HG02571 (cell line): ENCODE results near the gene B4GALT4.
"Not testable (repeated sequence)": the region's sequence is repeated elsewhere in the genome, so short reads cannot be mapped to it uniquely, and the experiment has no call there.

Source experiments
- ATAC-seq: cut with Tn5 transposase; IDR thresholded peaks from one replicate; pipeline ENCODE4 v1.9.1; 2021; ENCODE audit warnings: mild to moderate bottlenecking, moderate library complexity; ENCODE audit not compliant: unreplicated experiment

B4GALT4 gene

GRCh38 chr3:119240591-119241434, at the start of gene B4GALT4:
TSS of gene B4GALT4 (minus strand) at chr3:119240878. CDS start at chr3:119230099, 10,779 bp downstream.
- peak; percentile 89 for ATAC-seq

- ATAC-seq = no peak
These were observed 48.7 kb upstream of the B4GALT4 start for GRCh38 chr3:119289404-119289770.

GRCh38 chr3:119288669-119289403, 48.2 kb upstream of the B4GALT4 start:
- no peak for ATAC-seq

GRCh38 chr3:119279584-119280243, 39.0 kb upstream of the B4GALT4 start:
- no peak for ATAC-seq

GRCh38 chr3:119279101-119279554, 38.5 kb upstream of the B4GALT4 start:
- no peak for ATAC-seq

- no peak for ATAC-seq
These were observed 36.0 kb upstream of the B4GALT4 start for GRCh38 chr3:119276680-119277079.

- ATAC-seq = not testable (repeated sequence)
These were observed 29.5 kb upstream of the B4GALT4 start for GRCh38 chr3:119270212-119270611.

GRCh38 chr3:119261055-119261454, 20.4 kb upstream of the B4GALT4 start:
- ATAC-seq = no peak

GRCh38 chr3:119259821-119260220, 19.1 kb upstream of the B4GALT4 start:
- ATAC-seq = no peak

- peak; percentile 92 for ATAC-seq
These were observed 18.2 kb upstream of the B4GALT4 start for GRCh38 chr3:119258915-119259314.

- ATAC-seq = peak; percentile 57
These were observed 17.2 kb upstream of the B4GALT4 start for GRCh38 chr3:119257654-119258410.

GRCh38 chr3:119257111-119257510, 16.4 kb upstream of the B4GALT4 start:
- no peak for ATAC-seq

- ATAC-seq = no peak
These were observed 14.5 kb upstream of the B4GALT4 start for GRCh38 chr3:119255214-119255613.

- ATAC-seq = no peak
These were observed 5.1 kb upstream of the B4GALT4 start for GRCh38 chr3:119245778-119246177.

GRCh38 chr3:119243712-119244111, 3.0 kb upstream of the B4GALT4 start:
- no peak for ATAC-seq

GRCh38 chr3:119243058-119243529, 2.4 kb upstream of the B4GALT4 start:
- not testable (repeated sequence) for ATAC-seq

GRCh38 chr3:119242387-119243057, 1.8 kb upstream of the B4GALT4 start:
- ATAC-seq = not testable (repeated sequence)

GRCh38 chr3:119240101-119240590, 532 bp downstream of the B4GALT4 start:
- ATAC-seq = peak; percentile 23

GRCh38 chr3:119239206-119239820, 1.4 kb downstream of the B4GALT4 start:
- no peak for ATAC-seq
